ENCODE measurements around the gene RYR2. TPM values are rescaled to one million over a fixed set of nuclear protein-coding genes. Genes with fewer than 3 reads are reported as not detected.

Gene RYR2
- total and polyA plus RNA-seq, 2 donors (not counting 1 experiment from before 2014, with no cell fraction given): not detected

DNA sequence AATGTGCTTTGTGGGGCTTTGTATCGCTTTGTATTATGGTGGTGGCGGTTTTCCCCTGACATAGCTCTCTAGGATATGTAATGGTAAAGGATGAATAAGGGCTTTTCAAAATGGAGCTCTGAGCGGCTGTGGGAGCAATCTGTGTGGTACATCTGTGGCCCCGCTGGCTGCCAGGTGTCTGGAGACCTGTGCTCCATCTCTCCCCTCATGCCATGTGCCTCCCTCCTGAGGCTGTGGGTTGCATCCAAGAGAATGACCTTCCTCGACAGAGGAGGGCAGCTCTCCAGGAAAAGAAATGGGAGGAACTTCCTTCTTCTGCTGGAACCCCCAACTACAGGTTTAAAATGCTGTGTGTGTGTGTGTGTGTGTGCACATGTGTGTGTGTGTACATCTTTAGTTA lies 78.7 kb downstream of the RYR2 start:
- H3K4me1 Mint-ChIP-seq: no peaks in the 10 kb centered on the region
- H3K9me3 Mint-ChIP-seq (ENCODE audit: insufficient read depth): peaks cover 3% of the 10 kb centered on the region
- no peaks in the 10 kb centered on the region for H3K79me2 ChIP-seq (ENCODE audit: control insufficient read depth, insufficient read depth, low read length)
- intact Hi-C loops (cut with micrococcal nuclease): no loop called here
- no peak overlapping the region for H3K9ac ChIP-seq (ENCODE audit: low read length)
- peaks cover 3% of the 10 kb centered on the region for H3K27me3 Mint-ChIP-seq
- no peak overlapping the region for H3K27ac ChIP-seq (ENCODE audit: low read length in 2 of 2)
- no peaks in the 10 kb centered on the region for H3K9me3 ChIP-seq (ENCODE audit: control extremely low read depth in 1 of 3, control insufficient read depth in 2 of 3, insufficient read depth in 1 of 3, low read length in 2 of 3)
- no peak overlapping the region for H3K4me3 Mint-ChIP-seq
- ChIA-PET POLR2A (no interaction called here), CTCF (interaction anchor here (0.6 kb wide), 1 partner anchor 360 kb away, joined by 4 read pairs; no protein-coding TSS in a partner anchor)
- TF ChIP-seq EZH2 (IDR thresholded peaks at IDR 0.05; ENCODE audit: borderline replicate concordance, insufficient read depth, low read depth, low read length, poor library complexity, severe bottlenecking): no peak
- TF ChIP-seq, protein P1, sequence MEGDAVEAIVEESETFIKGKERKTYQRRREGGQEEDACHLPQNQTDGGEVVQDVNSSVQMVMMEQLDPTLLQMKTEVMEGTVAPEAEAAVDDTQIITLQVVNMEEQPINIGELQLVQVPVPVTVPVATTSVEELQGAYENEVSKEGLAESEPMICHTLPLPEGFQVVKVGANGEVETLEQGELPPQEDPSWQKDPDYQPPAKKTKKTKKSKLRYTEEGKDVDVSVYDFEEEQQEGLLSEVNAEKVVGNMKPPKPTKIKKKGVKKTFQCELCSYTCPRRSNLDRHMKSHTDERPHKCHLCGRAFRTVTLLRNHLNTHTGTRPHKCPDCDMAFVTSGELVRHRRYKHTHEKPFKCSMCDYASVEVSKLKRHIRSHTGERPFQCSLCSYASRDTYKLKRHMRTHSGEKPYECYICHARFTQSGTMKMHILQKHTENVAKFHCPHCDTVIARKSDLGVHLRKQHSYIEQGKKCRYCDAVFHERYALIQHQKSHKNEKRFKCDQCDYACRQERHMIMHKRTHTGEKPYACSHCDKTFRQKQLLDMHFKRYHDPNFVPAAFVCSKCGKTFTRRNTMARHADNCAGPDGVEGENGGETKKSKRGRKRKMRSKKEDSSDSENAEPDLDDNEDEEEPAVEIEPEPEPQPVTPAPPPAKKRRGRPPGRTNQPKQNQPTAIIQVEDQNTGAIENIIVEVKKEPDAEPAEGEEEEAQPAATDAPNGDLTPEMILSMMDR (IDR thresholded peaks at IDR 0.05): no peak
- H2AFZ ChIP-seq (ENCODE audit: insufficient read depth, low read depth, low read length, poor library complexity, severe bottlenecking): no peak overlapping the region
- no peak overlapping the region for H3K27ac Mint-ChIP-seq
- no peak for ATAC-seq (ENCODE audit: low read depth)
- H3K4me2 ChIP-seq (replicated peaks; ENCODE audit: low read depth, low read length, poor library complexity, severe bottlenecking): no peak overlapping the region
- WGBS (ENCODE audit: insufficient coverage): 84% methylated on average over 5 of the region's 5 CpGs
- H4K20me1 ChIP-seq (ENCODE audit: control insufficient read depth, insufficient read depth, low read length, poor library complexity, severe bottlenecking): no peaks in the 10 kb centered on the region
- no peaks in the 10 kb centered on the region for H3K27me3 ChIP-seq (replicated peaks in 1 of 4; ENCODE audit: control extremely low read depth in 1 of 4, control insufficient read depth in 3 of 4, insufficient read depth in 4 of 4, low read length in 3 of 4)
- no peaks in the 10 kb centered on the region for H3K36me3 ChIP-seq (replicated peaks in 1 of 2; ENCODE audit: control extremely low read depth in 1 of 2, control insufficient read depth in 1 of 2, extremely low read depth in 1 of 2, insufficient read depth in 2 of 2, low read length in 1 of 2)
- H3K4me3 ChIP-seq (ENCODE audit: control extremely low read depth in 1 of 5, extremely low read depth in 1 of 5, insufficient read depth in 1 of 5, low read depth in 2 of 5, low read length in 4 of 5): no peak overlapping the region
- no peaks in the 10 kb centered on the region for H3K4me1 ChIP-seq (ENCODE audit: control insufficient read depth in 2 of 2, insufficient read depth in 2 of 2, low read length in 2 of 2)
- DNase-seq: no peak

DNA sequence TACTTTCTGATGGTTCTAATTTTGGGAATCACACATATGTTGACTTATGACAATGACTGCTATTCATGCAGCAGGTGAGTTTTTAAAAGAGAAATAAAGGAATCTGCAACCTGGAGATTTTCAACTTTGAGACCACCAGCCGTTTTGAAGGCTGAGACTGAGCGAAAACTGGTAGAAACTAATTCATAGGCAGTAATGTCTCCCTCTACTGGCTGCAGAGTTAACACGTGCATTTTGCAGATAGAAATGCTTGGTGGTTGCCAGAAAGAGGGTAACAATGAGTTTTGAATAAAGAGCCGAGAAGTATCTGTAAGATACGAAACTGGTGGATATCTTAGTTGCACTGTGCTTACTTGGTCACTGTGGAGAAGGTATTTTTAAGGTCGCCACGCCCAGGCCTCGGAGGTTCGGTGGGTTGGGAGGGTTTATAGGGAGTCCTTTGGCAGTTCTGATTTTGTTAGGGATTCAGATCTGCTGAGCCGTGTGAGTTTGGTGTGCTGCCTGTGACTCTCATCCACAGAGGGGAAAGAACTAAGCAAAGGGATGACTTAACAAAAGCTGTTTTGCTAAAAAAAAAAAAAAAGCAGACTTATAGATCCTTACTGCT lies 83.0 kb downstream of the RYR2 start:
- H3K4me3 ChIP-seq (ENCODE audit: control extremely low read depth in 1 of 5, extremely low read depth in 1 of 5, insufficient read depth in 1 of 5, low read depth in 2 of 5, low read length in 4 of 5): no peak overlapping the region
- CTCF ChIA-PET: no interaction called here
- Mint-ChIP-seq H3K9me3 (ENCODE audit: insufficient read depth) (peaks cover 6% of the 10 kb centered on the region), H3K4me3 (no peak overlapping the region), H3K27me3 (no peaks in the 10 kb centered on the region), H3K4me1 (no peaks in the 10 kb centered on the region), H3K27ac (no peak overlapping the region)
- TF ChIP-seq, protein P1 (IDR thresholded peaks at IDR 0.05): no peak
- no peak for TF ChIP-seq EZH2 (IDR thresholded peaks at IDR 0.05; ENCODE audit: borderline replicate concordance, insufficient read depth, low read depth, low read length, poor library complexity, severe bottlenecking)
- H3K9ac ChIP-seq (ENCODE audit: low read length): no peak overlapping the region
- intact Hi-C loops (cut with micrococcal nuclease): no loop called here
- no peaks in the 10 kb centered on the region for H3K27me3 ChIP-seq (replicated peaks in 1 of 4; ENCODE audit: control extremely low read depth in 1 of 4, control insufficient read depth in 3 of 4, insufficient read depth in 4 of 4, low read length in 3 of 4)
- no peak overlapping the region for H2AFZ ChIP-seq (ENCODE audit: insufficient read depth, low read depth, low read length, poor library complexity, severe bottlenecking)
- no peaks in the 10 kb centered on the region for H3K79me2 ChIP-seq (ENCODE audit: control insufficient read depth, insufficient read depth, low read length)
- no peaks in the 10 kb centered on the region for H3K36me3 ChIP-seq (replicated peaks in 1 of 2; ENCODE audit: control extremely low read depth in 1 of 2, control insufficient read depth in 1 of 2, extremely low read depth in 1 of 2, insufficient read depth in 2 of 2, low read length in 1 of 2)
- POLR2A ChIA-PET: no interaction called here
- DNase-seq (no peak), ATAC-seq (ENCODE audit: low read depth) (no peak)
- 76% methylated on average over 8 of the region's 10 CpGs for WGBS (ENCODE audit: insufficient coverage)
- H3K4me2 ChIP-seq (replicated peaks; ENCODE audit: low read depth, low read length, poor library complexity, severe bottlenecking): no peak overlapping the region
- peaks cover 0 to 4% (median 1%) of the 10 kb centered on the region in 3 donors for H3K9me3 ChIP-seq (ENCODE audit: control extremely low read depth in 1 of 3, control insufficient read depth in 2 of 3, insufficient read depth in 1 of 3, low read length in 2 of 3)
- H3K27ac ChIP-seq (ENCODE audit: low read length in 2 of 2): no peak overlapping the region
- H3K4me1 ChIP-seq (ENCODE audit: control insufficient read depth in 2 of 2, insufficient read depth in 2 of 2, low read length in 2 of 2): no peaks in the 10 kb centered on the region
- H4K20me1 ChIP-seq (ENCODE audit: control insufficient read depth, insufficient read depth, low read length, poor library complexity, severe bottlenecking): no peaks in the 10 kb centered on the region
